ENCODE measurements around the gene SH3BP2.

GRCh38 chr4:2768921-2769336, 24.0 kb upstream of the SH3BP2 start:
- TF ChIP-seq POLR2AphosphoS5 (IDR thresholded peaks at IDR 0.05) (no peak), CTCF (IDR thresholded peaks at IDR 0.05) (no peak), POLR2A (IDR thresholded peaks at IDR 0.05) (no peak)

Measured in transverse colon (tissue), 4 donors.